IMR-90 (cell line): ENCODE data around the gene PAIP1. TPM values are rescaled to one million over a fixed set of nuclear protein-coding genes. Genes with fewer than 3 reads are reported as not detected.

ENCODE experiments used
- ATAC-seq: fragments of 200-7000 bp; cut with Tn5 transposase; 2 replicates; pipeline ENCODE4 v1.9.1; 2020; ENCODE audit warnings: low read depth, mild to moderate bottlenecking, moderate library complexity
- BruUV-seq: library from RNA; stranded (reverse); fragments of 400-500 nt; replicated peaks from 2 replicates; lab custom pipeline; 2021; lab: Mats Ljungman, UMichigan
- CTCF ChIA-PET: fragments of 300-600 bp; formaldehyde crosslinking; extraction: SDS; loops from one replicate; lab custom pipeline; 2021; ENCODE audit warnings: antibody characterized with exemption; lab: Yijun Ruan, JAX
- POLR2A ChIA-PET: fragments of 300-600 bp; sonication (Branson Sonifier 250); formaldehyde crosslinking; loops from one replicate; lab custom pipeline; 2022; ENCODE audit warnings: antibody characterized with exemption; ENCODE audit not compliant: unreplicated experiment; lab: Charles Lee
- DNase-seq: peaks from one replicate; pipeline ENCODE4 v3.0.0; 2013
- H2AFZ ChIP-seq: replicated peaks from 2 replicates; pipeline ENCODE3; 2013; ENCODE audit warnings: low read length, mild to moderate bottlenecking; ENCODE audit not compliant: poor library complexity
- H2AK5ac ChIP-seq: 2 replicates; pipeline ENCODE4 v1.6.1; 2013; ENCODE audit warnings: low read depth, low read length, inconsistent platforms
- H2AK9ac ChIP-seq: replicated peaks from 2 replicates; pipeline ENCODE3; 2013; ENCODE audit warnings: mild to moderate bottlenecking, low read depth, low read length, moderate library complexity; ENCODE audit not compliant: poor library complexity
- H2BK120ac ChIP-seq: 2 replicates; pipeline ENCODE4 v1.6.1; 2013; ENCODE audit warnings: low read depth, low read length, inconsistent platforms
- H2BK15ac ChIP-seq: 3 replicates; pipeline ENCODE4 v1.6.1; 2013; ENCODE audit warnings: low read depth, low read length, inconsistent platforms
- H2BK20ac ChIP-seq: 2 replicates; pipeline ENCODE4 v1.6.1; 2013; ENCODE audit warnings: low read depth, mild to moderate bottlenecking, inconsistent platforms, low read length, moderate library complexity
- H2BK5ac ChIP-seq: 2 replicates; pipeline ENCODE4 v1.6.1; 2013; ENCODE audit warnings: mild to moderate bottlenecking, low read depth, low read length, inconsistent platforms; ENCODE audit not compliant: poor library complexity, severe bottlenecking
- H3K14ac ChIP-seq: replicated peaks from 2 replicates; pipeline ENCODE4 v1.6.1; 2013; ENCODE audit warnings: low read depth, low read length, inconsistent platforms
- H3K18ac ChIP-seq: 2 replicates; pipeline ENCODE4 v1.6.1; 2013; ENCODE audit warnings: low read depth, low read length, control low read depth
- H3K23ac ChIP-seq: 2 replicates; pipeline ENCODE4 v1.6.1; 2013; ENCODE audit warnings: low read depth, low read length, inconsistent platforms
- H3K27ac ChIP-seq: 2 replicates; pipeline ENCODE4 v1.5.1; 2013; ENCODE audit warnings: mild to moderate bottlenecking, control low read depth, low read length; ENCODE audit not compliant: insufficient read depth
- H3K27me3 ChIP-seq: 2 replicates; pipeline ENCODE4 v1.6.1; 2013; ENCODE audit warnings: low read length; ENCODE audit not compliant: control insufficient read depth, insufficient read depth
- H3K36me3 ChIP-seq: 2 replicates; pipeline ENCODE4 v1.6.1; 2013; ENCODE audit warnings: low read length, mixed read lengths; ENCODE audit not compliant: control insufficient read depth, insufficient read depth
- H3K4ac ChIP-seq: 2 replicates; pipeline ENCODE4 v1.6.1; 2013; ENCODE audit warnings: low read depth, low read length, inconsistent platforms
- H3K4me1 ChIP-seq: 2 replicates; pipeline ENCODE4 v1.6.1; 2013; ENCODE audit warnings: low read length, mixed read lengths; ENCODE audit not compliant: control insufficient read depth, insufficient read depth
- H3K4me2 ChIP-seq: 2 replicates; pipeline ENCODE4 v1.6.1; 2013; ENCODE audit warnings: low read depth, mild to moderate bottlenecking, control low read depth, low read length, moderate library complexity
- H3K4me3 ChIP-seq: 2 replicates; pipeline ENCODE4 v1.5.1; 2013; ENCODE audit warnings: low read depth, mild to moderate bottlenecking, control low read depth, low read length, moderate library complexity; ENCODE audit not compliant: insufficient read depth
- H3K56ac ChIP-seq: 2 replicates; pipeline ENCODE4 v1.6.1; 2013; ENCODE audit warnings: low read length, inconsistent platforms; ENCODE audit not compliant: insufficient read depth; ENCODE audit errors: extremely low read depth
- H3K79me1 ChIP-seq, 2 experiments: 2 replicates each; pipeline ENCODE4 v1.6.1; 2013; ENCODE audit warnings: low read length in 2 of 2, inconsistent platforms in 1 of 2, low read depth in 1 of 2
- H3K9ac ChIP-seq: 2 replicates; pipeline ENCODE4 v1.6.1; 2013; ENCODE audit warnings: low read depth, low read length, control low read depth
- H3K9me1 ChIP-seq: 2 replicates; pipeline ENCODE4 v1.6.1; 2013; ENCODE audit warnings: low read length, inconsistent platforms; ENCODE audit not compliant: insufficient read depth
- H3K9me3 ChIP-seq: 2 replicates; pipeline ENCODE4 v1.6.1; 2013; ENCODE audit warnings: low read length; ENCODE audit not compliant: control insufficient read depth, insufficient read depth
- H4K20me1 ChIP-seq: 2 replicates; pipeline ENCODE4 v1.6.1; 2013; ENCODE audit warnings: low read length, inconsistent platforms; ENCODE audit not compliant: insufficient read depth
- H4K5ac ChIP-seq: 2 replicates; pipeline ENCODE4 v1.6.1; 2013; ENCODE audit warnings: mild to moderate bottlenecking, low read depth, low read length, control low read depth
- H4K8ac ChIP-seq, 2 experiments: 2 replicates each; pipeline ENCODE4 v1.6.1; 2013; ENCODE audit warnings: low read depth in 2 of 2, low read length in 2 of 2, control low read depth in 1 of 2, inconsistent platforms in 1 of 2
- H4K91ac ChIP-seq: 2 replicates; pipeline ENCODE4 v1.6.1; 2013; ENCODE audit warnings: low read depth, low read length, inconsistent platforms; ENCODE audit not compliant: insufficient read depth
- BHLHE40 ChIP-seq: fragments of 150-350 bp; IDR thresholded peaks from 2 replicates; pipeline ENCODE4 v1.6.1; 2016; ENCODE audit warnings: mild to moderate bottlenecking, low read depth, low read length
- CEBPB ChIP-seq: IDR thresholded peaks from 2 replicates; pipeline ENCODE4 v1.6.1; 2012; ENCODE audit warnings: low read depth, low read length, improper control_type of control experiment
- CHD1 ChIP-seq: IDR thresholded peaks from 2 replicates; pipeline ENCODE4 v1.6.1; 2012; ENCODE audit warnings: low read depth, low read length, improper control_type of control experiment
- CTCF ChIP-seq: conservative IDR thresholded peaks from 2 replicates; pipeline ENCODE4 v1.5.1; 2012; ENCODE audit warnings: mild to moderate bottlenecking, low read depth, low read length, improper control_type of control experiment
- FOS ChIP-seq: fragments of 150-350 bp; IDR thresholded peaks from 2 replicates; pipeline ENCODE4 v1.6.1; 2016; ENCODE audit warnings: low read depth, low read length
- MAFK ChIP-seq: IDR thresholded peaks from 2 replicates; pipeline ENCODE4 v1.6.1; 2012; ENCODE audit warnings: low read depth, low read length, improper control_type of control experiment
- MAZ ChIP-seq: IDR thresholded peaks from 2 replicates; pipeline ENCODE4 v1.6.1; 2012; ENCODE audit warnings: low read depth, mild to moderate bottlenecking, low read length, improper control_type of control experiment, moderate library complexity, borderline replicate concordance
- MXI1 ChIP-seq: IDR thresholded peaks from 2 replicates; pipeline ENCODE4 v1.6.1; 2012; ENCODE audit warnings: low read depth, mild to moderate bottlenecking, low read length, moderate library complexity, borderline replicate concordance
- NFE2L2 ChIP-seq: fragments of 150-350 bp; IDR thresholded peaks from 2 replicates; pipeline ENCODE4 v1.6.1; 2016; ENCODE audit warnings: low read depth, mild to moderate bottlenecking, low read length
- POLR2A ChIP-seq: IDR thresholded peaks from 2 replicates; pipeline ENCODE4 v1.6.1; 2012; ENCODE audit warnings: mild to moderate bottlenecking, low read depth, low read length
- RCOR1 ChIP-seq: IDR thresholded peaks from 2 replicates; pipeline ENCODE4 v1.6.1; 2012; ENCODE audit warnings: mild to moderate bottlenecking, low read length, improper control_type of control experiment; ENCODE audit not compliant: insufficient replicate concordance
- USF2 ChIP-seq: fragments of 150-350 bp; IDR thresholded peaks from 2 replicates; pipeline ENCODE4 v1.6.1; 2017; ENCODE audit warnings: mild to moderate bottlenecking, antibody characterized with exemption, low read length, low read depth
- WGBS, 2 experiments: methylation state at CpG; one replicate each; pipeline versions ENCODE4 v1.1.5 to v1.1.7; 2013; ENCODE audit warnings: missing lambda C conversion rate in 2 of 2; ENCODE audit not compliant: insufficient read length in 1 of 2; ENCODE audit errors: extremely low coverage in 2 of 2; 5-methylcytosine and 5-hydroxymethylcytosine counted together
- dilution Hi-C: fragments of 300-500 bp; cut with HindIII; formaldehyde crosslinking; loops from one replicate; pipeline ENCODE4 v1.14.3; 2018; ENCODE audit warnings: low sequenced_read_pairs; ENCODE audit not compliant: unreplicated experiment
- in situ Hi-C: fragments of 300-500 bp; cut with MboI; formaldehyde crosslinking; loops from 3 replicates; pipeline ENCODE4 v1.14.3; 2019; ENCODE audit warnings: low sequenced_read_pairs, inconsistent platforms, mixed read lengths
- intact Hi-C: fragments of 100-400 bp; cut with micrococcal nuclease; formaldehyde crosslinking; loops from 2 replicates; pipeline ENCODE4 v1.10.0; 2022
- polyA plus RNA-seq, 3 experiments: library from polyadenylated mRNA; depleted of rRNA; stranded (reverse); fragments of >200 nt; gene quantifications; 2 replicates each; pipeline ENCODE4 v1.2.3, GENCODE V29; 2012; ENCODE audit warnings: low replicate concordance in 1 of 3
- total RNA-seq: library from RNA; depleted of rRNA; stranded (reverse); fragments of >200 nt; gene quantifications from 2 replicates; pipeline ENCODE4 v1.2.3, GENCODE V29; 2012

The PAIP1 gene
- total and polyA plus RNA-seq, 2 of the 4 experiments (the other 2 are of a cell fraction) = 59.1 to 123 TPM

GRCh38 chr5:43530648-43531047 lies 26.2 kb downstream of the PAIP1 start:
- H4K5ac ChIP-seq = no peak overlapping the region
- no peaks in the 10 kb centered on the region for H3K9me3 ChIP-seq
- no peaks in the 10 kb centered on the region for H3K9me1 ChIP-seq
- H2BK15ac ChIP-seq = no peak overlapping the region
- no peak overlapping the region for H2AK9ac ChIP-seq
- H2AFZ ChIP-seq = no peak overlapping the region
- H3K79me1 ChIP-seq = 0 out of 4 replicates have a peak, but pooled peaks cover 0 to 2% of the 10 kb centered on the region in 2 experiments
- H2BK120ac ChIP-seq = no peak overlapping the region
- no peak for TF ChIP-seq BHLHE40
- no peak for TF ChIP-seq MXI1
- TF ChIP-seq RCOR1 = no peak
- TF ChIP-seq MAZ = no peak
- no peak for TF ChIP-seq FOS
- no peak for TF ChIP-seq CTCF
- TF ChIP-seq MAFK = no peak
- TF ChIP-seq CHD1 = no peak
- no peak for TF ChIP-seq POLR2A
- no peak for TF ChIP-seq USF2
- TF ChIP-seq CEBPB = no peak
- TF ChIP-seq NFE2L2 = no peak
- no TSS peak for BruUV-seq
- ATAC-seq (no peak), DNase-seq (no peak)
- H3K4me3 ChIP-seq = no peak overlapping the region
- intact Hi-C loops = no loop called here
- in situ Hi-C loops = no loop called here
- H3K4me1 ChIP-seq = no peaks in the 10 kb centered on the region
- no peaks in the 10 kb centered on the region for H4K20me1 ChIP-seq
- no peak overlapping the region for H3K9ac ChIP-seq
- dilution Hi-C loops = no loop called here
- peaks cover 43% of the 10 kb centered on the region for H3K36me3 ChIP-seq
- H2BK20ac ChIP-seq = no peak overlapping the region
- H3K4me2 ChIP-seq = no peak overlapping the region
- POLR2A ChIA-PET = no interaction called here
- H2BK5ac ChIP-seq = no peak overlapping the region
- CTCF ChIA-PET = no interaction called here
- H3K4ac ChIP-seq = no peak overlapping the region
- H3K14ac ChIP-seq = no peak overlapping the region
- H4K8ac ChIP-seq = no peak overlapping the region
- H3K18ac ChIP-seq = no peak overlapping the region
- no peak overlapping the region for H3K23ac ChIP-seq
- no peak overlapping the region for H3K56ac ChIP-seq
- H4K91ac ChIP-seq = no peak overlapping the region
- WGBS, 2 experiments = no CpG with 5 or more reads among the region's 2 CpGs
- H2AK5ac ChIP-seq = no peak overlapping the region
- no peak overlapping the region for H3K27ac ChIP-seq
- H3K27me3 ChIP-seq = no peaks in the 10 kb centered on the region
